Hematopoietic multipotent progenitor cell treated with erythropoietin and hydrocortisone succinate and interleukin-3 and kit ligand, for 17 days (in vitro differentiated cells): ENCODE results near the gene FADS1.

Source experiments
- DNase-seq: peaks from one replicate; pipeline ENCODE4 v3.0.0-alpha.2; 2015; ENCODE audit warnings: low spot score

The FADS1 gene

DNA sequence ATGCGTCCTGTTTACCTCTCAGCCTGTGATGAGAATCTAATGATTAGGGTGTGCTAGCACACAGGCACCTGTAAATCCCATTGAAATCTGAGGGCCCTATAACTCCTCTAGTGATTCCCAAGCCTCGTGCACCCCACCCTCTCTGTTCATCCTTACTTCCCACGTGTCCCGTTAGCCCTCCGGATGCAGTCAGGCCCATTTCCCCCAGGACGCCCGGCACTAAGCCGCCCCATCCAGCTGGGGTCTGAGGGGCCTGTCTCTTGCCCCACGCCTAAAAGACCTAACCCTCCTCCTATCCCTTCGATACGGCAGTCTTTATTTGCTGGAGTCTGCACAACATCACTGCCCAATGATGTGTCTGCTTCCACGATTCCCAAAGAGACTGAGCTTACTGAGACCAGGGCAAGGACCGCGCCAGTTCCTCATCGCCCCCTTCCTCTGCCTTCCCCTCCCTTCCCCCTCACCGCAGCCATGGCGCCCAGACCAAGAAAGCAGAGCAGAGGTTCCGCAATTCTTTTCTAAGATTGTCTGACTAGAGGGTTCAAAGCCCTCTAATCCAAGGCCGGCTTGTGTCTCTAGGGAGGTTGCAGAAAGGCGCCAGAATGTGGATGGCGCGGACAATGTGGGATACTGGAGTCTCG lies 10.2 kb upstream of the FADS1 start:
- DNase-seq: no peak

DNA sequence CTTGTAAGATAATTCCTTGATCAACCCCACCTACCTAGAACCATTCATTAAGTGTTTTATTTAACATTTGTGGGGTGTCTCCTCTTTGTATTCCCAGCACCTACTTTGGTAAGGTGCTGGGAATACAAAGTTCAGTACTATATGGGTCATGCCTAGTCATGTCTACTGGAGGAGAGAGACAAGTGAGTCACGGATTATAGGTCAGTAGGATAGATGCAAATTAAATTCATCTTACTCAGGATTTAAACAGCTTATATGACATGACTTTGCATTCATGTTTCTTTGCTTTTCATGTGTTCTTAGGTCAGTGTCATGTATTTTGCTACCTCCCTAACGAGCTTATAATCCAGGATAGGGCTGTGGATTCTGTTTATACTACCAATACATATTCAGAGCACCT lies 3.4 kb upstream of the FADS1 start:
- peak; percentile 37 for DNase-seq

DNA sequence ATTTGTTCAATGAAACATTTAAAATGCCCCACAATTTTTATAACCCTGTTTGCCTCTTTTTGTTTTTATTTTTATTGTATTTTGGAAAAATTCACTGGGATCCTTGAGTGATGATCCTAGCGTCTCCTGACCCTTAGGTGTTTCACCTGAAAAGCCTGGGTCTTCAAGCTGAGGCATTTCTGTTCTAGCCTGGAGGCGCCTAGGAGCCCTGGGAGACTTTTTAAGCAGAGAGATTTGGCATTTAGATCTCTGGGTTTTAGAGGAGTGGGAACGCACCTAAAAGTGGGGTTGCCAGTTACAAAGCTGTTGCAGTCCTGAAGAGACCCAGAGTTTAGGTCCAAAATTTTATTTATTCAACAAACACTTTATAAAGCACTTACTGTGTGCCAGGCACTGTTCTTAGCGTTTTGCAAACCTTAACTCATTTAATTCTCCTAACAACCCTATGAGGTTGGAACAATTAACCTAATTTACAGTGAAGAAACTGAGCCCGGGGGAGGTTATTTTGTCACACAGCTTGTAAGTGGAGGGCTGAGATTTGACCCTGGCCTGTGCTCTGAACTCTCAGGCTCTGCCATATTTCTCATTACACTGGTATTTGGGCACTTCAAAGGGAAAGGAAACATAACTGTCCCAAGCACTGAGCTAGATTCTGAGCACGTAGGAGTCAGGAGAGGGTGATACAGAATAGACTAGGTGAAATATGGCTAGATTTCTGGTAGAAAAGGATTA lies 834 bp upstream of the FADS1 start:
- no peak for DNase-seq

DNA sequence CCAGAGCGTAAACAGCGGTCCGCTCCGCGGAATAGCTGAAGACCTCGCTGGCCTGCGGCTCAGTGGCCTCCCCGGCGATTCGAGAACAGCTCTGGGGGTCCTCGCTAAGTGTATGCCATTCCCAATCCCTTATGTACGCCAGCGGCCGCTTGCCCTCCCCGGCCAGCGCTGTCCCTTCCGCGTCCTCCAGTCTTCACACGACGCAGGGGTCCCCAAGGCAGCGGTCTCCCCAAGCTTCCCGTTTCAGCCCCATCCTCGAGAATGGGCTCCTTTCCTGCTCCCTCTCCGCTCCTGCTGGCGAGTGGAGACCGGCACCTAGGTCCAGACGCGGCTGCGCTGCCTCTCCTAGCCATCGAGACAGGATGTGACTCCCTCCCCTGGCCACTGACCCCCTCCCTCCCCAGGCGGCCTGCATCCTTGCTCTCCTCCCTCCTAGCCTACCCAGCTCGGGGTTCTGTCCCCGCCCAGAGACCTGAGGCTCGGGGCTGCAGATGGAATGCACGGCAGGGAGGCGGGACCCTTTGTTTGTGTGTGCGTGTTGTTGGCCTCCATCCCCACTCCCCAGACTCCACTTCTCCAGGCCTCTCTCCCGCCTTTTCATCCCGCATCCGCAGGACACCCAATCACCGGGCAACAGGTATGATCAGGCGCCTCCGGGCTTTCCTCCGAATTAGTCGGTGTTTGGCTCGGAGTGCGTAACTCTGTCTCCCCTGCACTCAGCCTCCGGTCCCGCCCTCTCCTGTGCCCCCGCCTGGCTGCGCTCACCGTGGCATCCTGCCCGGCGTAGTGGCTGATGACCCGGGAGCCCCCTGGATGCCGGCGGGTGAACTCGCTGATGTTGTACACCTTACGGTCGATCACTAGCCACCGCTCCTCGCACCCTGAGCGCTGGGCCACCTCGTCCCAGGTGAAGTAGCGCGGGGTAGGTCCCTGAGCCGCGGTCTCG lies 740 bp downstream of the FADS1 start:
- DNase-seq: peak; percentile 56

DNA sequence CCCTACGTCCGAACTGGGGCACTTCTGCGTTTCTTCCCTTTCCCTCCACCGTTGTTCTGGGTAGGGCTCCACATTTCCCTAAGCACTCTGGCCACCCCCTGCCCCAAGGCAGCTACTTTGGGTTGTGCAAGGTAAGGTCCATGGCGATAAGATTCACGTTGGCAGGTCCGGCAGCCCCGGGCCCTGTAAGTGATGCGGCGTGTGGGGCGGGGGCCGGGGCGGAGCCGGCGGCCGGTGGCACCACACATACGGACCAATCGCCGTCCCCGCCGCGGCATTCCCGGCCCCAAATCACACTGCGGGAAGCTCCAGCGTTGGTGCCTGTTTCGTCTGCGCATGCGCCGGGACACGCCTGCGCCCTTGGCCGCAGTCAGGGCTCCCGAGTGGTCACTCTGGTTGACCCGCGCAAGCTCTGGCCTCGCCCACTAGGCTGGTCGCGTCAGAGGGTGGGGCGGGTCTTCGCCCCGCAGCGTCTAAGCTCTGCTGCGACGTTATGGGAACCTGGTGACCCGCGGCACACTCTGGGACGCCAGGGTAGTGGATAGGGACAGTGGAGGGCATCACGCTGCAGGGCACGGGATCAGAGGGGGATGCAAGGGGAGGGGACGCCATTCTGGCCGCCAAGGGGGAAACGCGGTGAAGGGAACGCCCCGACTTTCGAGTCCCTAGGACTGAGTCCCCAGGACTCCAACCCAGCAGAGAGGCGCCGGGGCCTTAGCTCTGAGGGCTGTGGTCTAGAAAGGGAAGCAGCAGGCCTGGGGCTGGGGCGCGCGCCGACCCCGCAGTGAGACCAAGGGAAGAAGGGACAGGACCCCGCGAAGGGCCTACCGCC lies 1.6 kb downstream of the FADS1 start:
- DNase-seq: peak; percentile 75

DNA sequence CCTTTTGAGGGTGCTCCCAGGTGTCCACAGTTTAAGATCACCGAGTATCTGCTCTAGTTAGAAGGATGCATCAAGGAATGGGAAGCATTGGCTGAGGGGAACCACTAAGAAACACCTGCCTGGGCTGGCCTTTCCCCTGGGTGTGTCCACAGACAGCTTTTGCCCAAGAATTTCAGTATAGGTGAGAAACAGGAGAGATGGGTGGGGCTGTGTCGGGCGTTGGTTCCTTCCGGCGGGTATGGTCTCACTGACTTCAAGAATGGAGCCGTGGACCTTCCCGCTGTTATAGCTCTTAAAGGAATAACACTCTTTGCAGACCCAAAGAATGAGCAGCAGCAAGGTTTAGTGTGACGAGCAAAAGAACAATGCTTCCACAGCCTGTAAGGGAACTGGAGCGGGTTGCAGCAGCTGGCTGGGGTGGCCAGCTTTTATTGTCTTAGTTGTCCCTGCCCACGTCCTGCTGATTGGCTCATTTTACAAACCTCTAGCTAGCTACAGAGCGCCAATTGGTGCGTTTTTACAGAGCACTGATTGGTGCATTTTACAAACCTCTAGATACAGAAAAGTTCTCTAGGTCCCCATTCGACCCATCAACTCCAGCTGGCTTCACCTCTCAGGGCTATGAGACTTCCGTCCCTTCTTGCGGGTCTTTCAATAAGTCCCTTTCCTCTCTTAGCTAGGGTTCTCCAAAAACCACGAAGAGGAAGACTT lies 2.4 kb downstream of the FADS1 start:
- DNase-seq: no peak

DNA sequence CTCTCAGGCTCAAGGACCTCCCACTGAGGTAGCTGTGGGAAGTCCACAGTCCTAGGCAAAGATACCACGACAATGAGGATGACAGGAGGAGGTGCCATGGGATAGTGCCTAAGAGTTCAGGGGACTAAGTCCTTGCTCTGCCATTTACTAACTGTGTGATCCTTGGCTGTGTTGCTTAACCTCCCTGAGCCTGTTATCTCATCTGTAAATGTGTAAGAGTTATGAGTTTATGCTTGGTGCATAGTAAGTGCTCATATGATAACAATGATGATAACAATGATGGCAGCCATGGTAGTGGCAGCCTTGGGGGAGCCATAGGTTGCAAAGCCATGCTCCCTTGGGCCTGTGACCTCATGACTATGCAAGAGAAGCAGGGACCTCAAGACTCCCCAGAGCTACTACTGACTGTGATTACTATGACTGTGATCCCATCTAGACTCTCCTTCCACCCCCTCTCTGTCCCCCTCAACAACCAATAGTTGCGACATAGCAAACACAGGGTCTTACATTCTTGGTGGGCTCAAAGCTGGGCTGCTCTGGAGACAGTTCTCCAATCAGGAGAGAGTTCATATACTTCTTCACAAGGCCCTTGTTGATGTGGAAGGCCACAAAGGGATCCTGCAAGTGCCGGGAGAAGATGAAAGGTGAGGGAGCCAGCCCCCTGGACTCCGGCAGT lies 3.9 kb downstream of the FADS1 start:
- no peak for DNase-seq

DNA sequence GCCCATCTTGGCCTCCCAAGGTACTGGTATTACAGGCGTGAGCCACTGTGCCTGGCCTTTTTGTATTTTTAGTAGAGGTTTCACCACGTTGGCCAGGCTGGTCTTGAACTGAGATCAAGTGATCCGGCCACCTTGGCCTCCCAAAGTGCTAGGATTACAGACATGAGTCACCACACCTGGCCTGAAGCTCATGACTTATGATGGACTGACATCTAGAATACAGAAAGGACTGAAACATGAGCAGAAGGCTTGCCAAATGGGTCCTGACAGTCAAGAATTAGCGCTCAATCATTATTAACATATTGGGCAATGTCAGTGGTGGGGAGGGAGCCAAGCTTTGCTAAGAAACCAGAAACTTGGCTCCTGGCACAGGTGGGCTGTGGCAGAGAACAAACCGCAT lies 5.0 kb downstream of the FADS1 start:
- DNase-seq: no peak

DNA sequence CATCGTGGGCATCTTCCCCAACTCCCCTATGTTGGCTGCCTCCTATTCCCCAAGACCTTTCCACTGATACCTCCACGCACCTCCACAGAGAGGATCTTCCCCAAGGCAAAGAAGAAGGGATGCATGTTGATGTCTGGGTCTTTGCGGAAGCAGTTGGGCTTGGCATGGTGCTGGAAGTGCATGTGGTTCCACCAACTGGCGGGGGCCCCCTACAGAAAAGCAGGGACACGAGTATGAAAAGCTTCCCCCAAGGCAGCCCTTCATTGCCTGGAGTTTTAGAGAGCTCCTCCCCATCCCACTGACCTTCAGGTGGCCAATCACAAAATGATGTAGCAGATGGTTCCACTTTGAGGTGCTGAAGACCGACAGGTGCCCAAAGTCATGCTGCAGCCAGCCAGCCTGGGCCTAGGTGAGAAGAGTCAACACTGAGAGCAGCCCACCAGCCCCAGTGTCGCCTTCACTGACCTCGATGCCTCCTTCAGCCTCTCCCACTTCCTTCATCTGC lies 6.1 kb downstream of the FADS1 start:
- no peak for DNase-seq

DNA sequence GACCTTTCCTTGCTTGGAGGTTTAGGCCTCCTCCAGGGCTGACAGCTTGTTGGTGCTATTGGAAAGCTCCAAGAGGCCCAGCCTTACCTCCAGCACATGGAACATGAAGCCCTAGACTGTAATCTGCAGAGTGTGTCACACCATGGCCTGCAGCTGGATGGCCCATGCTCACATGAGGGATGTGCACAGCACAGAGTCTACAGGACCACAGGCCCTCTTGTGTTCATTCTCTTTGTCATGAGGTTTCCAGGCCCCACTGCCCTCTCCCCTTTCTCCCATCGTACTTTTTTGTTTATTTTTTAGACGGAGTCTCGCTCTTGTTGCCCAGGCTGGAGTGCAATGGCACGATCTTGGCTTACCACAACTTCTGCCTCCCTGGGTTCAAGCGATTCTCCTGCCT lies 10.0 kb downstream of the FADS1 start:
- no peak for DNase-seq

DNA sequence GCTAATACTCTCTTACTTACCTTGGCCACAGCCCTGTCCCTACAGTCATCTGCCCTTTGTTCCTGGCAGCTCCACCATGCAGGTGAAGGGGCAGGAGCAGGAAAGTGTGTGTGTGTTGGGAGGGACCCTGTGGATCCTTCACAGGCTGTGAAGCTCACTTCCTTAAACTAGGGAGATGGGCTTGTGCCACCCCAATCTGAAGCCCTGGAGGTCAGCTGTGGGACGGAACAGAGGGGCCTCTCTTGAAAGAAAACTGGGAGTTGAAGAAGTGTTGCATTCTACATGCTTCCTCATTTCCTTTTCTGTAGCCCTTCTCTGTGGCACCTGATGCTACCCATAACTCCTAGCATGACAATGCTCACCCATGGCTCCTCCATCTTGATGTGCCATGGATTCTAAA lies 11.7 kb downstream of the FADS1 start:
- DNase-seq: no peak

DNA sequence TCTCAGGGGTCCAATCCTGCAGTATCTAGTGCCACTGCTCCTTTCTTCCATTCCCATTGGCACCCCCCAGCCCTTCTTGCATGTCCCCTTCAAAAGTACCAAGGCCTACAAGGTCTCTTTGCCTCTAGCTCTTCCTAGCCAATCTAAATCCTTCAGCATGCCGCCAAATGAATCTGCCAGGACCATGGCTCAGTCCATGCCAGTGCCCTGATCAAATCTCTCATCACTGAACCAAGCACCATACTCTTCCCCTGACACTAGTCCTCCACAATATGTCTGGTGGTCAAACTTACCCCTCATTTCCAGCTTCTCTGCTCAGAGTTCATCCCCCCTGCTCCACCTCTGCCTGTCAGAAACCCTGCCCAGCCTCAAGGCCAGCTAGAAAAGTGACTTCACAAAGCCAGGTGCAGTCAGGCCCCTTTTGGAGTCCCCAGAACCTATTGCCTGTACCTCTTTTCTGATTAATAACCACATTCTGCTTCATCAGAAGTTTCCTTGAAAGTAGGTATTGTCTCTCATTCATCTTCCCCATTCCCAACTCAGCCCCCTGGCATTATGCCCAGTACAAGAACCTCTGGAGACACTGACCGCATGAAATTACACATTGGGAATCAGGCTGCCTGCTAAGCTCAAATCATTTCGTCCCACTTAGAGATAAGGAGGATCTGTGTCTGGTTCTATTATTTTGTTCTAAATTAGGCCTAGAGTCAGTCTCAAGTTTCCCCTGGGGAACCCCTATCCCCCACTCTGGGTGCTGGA lies 12.7 kb downstream of the FADS1 start:
- no peak for DNase-seq

DNA sequence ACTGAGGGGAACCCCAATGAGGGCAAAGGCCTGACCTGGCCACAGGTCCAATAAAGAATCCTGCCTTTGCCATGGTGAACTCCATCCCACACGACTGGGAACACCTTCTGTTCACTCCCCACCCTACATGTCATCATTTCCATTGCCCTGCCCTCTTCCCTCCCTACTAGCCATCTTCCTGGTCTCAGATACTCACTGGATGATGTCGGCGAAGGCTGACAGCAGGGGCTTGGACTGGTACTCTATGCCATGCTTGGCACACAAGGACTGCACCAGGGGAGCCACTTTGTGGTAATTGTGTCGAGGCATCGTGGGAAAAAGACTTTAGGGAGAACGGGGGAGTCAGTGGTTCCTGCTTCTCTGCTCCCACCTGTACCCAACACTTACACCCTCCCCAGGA lies 14.2 kb downstream of the FADS1 start:
- no peak for DNase-seq

DNA sequence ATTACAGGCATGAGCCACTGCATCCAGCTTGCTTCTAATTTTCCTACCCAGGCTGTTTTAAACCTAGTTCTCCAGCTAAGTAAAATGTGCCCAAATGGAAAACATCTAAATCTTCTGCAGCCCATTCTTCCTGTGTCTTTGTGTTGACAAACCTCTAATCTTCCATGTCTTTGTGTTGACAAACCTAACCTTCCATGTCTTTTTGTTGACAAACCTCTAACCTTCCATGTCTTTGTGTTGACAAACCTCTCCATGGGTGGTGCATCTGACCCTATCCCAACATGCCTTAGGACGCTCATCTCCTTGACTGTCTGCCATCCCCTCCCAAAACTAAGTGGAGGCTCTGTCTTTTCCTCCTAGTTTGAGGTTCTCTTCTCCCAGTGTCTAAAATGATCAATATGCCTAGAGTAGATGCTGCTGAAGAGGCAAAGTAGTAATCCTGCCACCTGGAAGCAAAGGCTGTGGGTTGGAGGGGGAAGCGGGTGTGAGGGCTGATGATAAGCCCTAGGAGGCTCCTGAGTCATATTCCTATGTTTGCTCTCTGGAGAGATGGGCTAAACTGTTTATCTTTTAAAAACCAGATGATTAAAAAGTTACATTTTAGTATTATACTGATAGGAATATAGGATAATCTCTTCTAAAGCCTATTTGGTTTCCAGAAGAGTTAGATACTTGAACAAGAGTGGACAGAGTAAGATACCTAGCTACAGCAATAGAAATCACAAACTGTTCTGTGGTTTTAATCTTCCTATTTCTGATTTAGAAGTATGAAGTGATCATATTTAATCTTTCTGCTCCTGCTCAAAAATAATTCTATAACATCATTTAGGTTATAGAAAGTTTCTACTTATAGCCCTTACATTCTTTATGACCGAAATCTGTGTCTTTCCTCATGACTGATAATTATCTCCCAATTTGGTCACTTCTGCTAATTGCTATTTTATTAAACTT lies 16.2 kb downstream of the FADS1 start:
- DNase-seq: peak; percentile 59

DNA sequence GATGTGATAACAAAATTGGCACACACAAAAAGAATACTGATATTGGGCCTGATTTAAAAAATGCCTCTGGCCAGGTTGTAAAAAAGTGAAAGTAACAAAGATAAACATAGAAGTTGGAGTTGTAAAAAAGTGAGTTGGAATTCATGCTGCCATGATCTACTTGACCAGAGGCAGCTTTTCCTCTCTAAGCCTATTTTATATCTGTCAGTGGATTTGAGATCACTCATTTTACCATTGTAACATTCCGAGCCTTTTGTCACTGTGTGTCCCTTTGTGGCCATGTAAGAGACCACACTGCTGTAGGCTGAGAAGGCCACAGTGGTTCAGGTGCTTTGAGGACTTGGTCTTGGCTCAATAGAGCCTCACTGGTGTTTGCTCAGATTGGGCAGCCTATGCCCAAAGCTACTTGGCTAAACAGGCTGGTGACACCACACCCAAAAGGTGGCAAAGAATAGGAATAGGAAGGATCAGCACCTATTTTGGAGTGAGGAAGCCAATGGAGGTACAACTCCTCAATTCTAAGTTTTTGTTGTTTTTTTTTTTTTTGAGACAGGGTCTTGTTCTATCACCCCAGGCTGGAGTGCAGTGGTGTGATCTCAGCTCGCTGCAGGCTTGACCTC lies 17.0 kb downstream of the FADS1 start:
- no peak for DNase-seq

DNA sequence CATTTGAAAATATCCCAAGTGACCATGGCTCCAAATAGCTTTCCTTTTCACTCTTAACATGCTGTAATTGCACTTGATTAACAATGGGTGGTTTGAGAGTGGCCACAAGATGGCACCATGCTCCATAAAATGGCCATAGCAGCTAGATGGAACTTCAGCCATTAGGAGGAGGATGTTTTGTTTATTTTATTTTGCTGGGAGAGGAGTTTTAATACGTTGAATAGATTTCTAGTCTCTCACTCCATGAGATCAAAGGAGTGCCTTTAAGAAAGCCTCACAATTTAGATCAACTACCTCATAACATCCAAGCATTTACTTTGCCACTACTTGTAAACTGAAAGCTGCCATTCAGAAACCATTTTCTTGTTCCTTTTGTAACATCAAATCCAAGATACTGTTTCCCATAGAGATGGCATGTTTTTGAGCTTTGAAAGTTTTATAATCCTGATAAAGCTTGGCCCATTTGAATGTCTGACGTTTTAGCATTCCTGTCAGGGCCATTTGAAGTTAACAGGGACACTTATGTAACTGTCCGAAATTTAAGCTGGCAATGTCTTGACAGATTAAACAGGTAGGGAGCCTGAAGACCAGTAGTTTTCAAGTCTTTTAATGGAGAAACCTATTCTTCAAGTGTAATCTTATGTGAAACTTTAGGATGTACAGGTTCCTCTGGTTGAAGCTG lies 19.4 kb downstream of the FADS1 start:
- DNase-seq: peak; percentile 91

DNA sequence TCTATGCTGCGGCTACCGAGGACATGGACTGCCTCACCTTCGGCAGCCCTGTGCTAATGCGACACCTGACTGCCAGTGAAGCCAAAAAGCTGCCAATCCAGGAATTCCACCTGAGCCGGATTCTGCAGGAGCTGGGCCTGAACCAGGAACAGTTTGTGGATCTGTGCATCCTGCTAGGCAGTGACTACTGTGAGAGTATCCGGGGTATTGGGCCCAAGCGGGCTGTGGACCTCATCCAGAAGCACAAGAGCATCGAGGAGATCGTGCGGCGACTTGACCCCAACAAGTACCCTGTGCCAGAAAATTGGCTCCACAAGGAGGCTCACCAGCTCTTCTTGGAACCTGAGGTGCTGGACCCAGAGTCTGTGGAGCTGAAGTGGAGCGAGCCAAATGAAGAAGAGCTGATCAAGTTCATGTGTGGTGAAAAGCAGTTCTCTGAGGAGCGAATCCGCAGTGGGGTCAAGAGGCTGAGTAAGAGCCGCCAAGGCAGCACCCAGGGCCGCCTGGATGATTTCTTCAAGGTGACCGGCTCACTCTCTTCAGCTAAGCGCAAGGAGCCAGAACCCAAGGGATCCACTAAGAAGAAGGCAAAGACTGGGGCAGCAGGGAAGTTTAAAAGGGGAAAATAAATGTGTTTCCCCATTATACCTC lies 20.8 kb downstream of the FADS1 start:
- DNase-seq: no peak
